H9 (cell line): ENCODE data around the gene GMPS. TPM values are rescaled to one million over a fixed set of nuclear protein-coding genes. Genes with fewer than 3 reads are reported as not detected.

Experiments used
- DNase-seq: peaks from one replicate; pipeline ENCODE4 v3.0.0-alpha.2; 2017
- H2AFZ ChIP-seq: one replicate; pipeline ENCODE4 v1.6.1; 2013; ENCODE audit warnings: mild to moderate bottlenecking, low read length, control low read depth, moderate library complexity
- H2AK5ac ChIP-seq: 2 replicates; pipeline ENCODE4 v1.6.1; 2013; ENCODE audit warnings: low read length, control low read depth, mixed read lengths; ENCODE audit not compliant: insufficient read length
- H2BK120ac ChIP-seq: one replicate; pipeline ENCODE4 v1.6.1; 2013; ENCODE audit warnings: low read depth, mild to moderate bottlenecking, low read length, control low read depth, inconsistent platforms; ENCODE audit not compliant: poor library complexity, severe bottlenecking
- H2BK12ac ChIP-seq: 2 replicates; pipeline ENCODE4 v1.6.1; 2013; ENCODE audit warnings: low read length, control low read depth, mixed read lengths, low read depth; ENCODE audit not compliant: insufficient read length
- H2BK15ac ChIP-seq: 2 replicates; pipeline ENCODE4 v1.6.1; 2013; ENCODE audit warnings: low read depth, low read length, control low read depth
- H2BK20ac ChIP-seq: one replicate; pipeline ENCODE4 v1.6.1; 2013; ENCODE audit warnings: low read depth, mild to moderate bottlenecking, low read length, control low read depth, inconsistent platforms; ENCODE audit not compliant: poor library complexity, severe bottlenecking
- H2BK5ac ChIP-seq: 2 replicates; pipeline ENCODE4 v1.6.1; 2013; ENCODE audit warnings: low read length, control low read depth, mixed read lengths; ENCODE audit not compliant: insufficient read length
- H3K14ac ChIP-seq: 2 replicates; pipeline ENCODE4 v1.6.1; 2013; ENCODE audit warnings: low read length, control low read depth; ENCODE audit not compliant: insufficient read depth
- H3K18ac ChIP-seq: 2 replicates; pipeline ENCODE4 v1.6.1; 2013; ENCODE audit warnings: low read depth, mild to moderate bottlenecking, mixed read lengths, low read length, control low read depth; ENCODE audit not compliant: insufficient read length
- H3K23ac ChIP-seq: 2 replicates; pipeline ENCODE4 v1.6.1; 2013; ENCODE audit warnings: low read length, control low read depth, mixed read lengths, low read depth; ENCODE audit not compliant: insufficient read length
- H3K23me2 ChIP-seq: 2 replicates; pipeline ENCODE4 v1.6.1; 2013; ENCODE audit warnings: low read depth, mild to moderate bottlenecking, mixed read lengths, low read length, control low read depth; ENCODE audit not compliant: insufficient read length, poor library complexity, severe bottlenecking
- H3K27ac ChIP-seq: 2 replicates; pipeline ENCODE4 v1.5.1; 2013; ENCODE audit warnings: low read length, control low read depth, mixed read lengths, low read depth; ENCODE audit not compliant: insufficient read length
- H3K27me3 ChIP-seq: 2 replicates; pipeline ENCODE4 v1.6.1; 2013; ENCODE audit warnings: low read length, control low read depth, inconsistent platforms; ENCODE audit not compliant: insufficient read depth
- H3K4ac ChIP-seq: 2 replicates; pipeline ENCODE4 v1.6.1; 2013; ENCODE audit warnings: low read depth, mild to moderate bottlenecking, control low read depth, inconsistent platforms, low read length, moderate library complexity
- H3K4me1 ChIP-seq: 2 replicates; pipeline ENCODE4 v1.6.1; 2013; ENCODE audit warnings: low read length, control low read depth, inconsistent platforms; ENCODE audit not compliant: insufficient read depth
- H3K4me2 ChIP-seq: 2 replicates; pipeline ENCODE4 v1.6.1; 2013; ENCODE audit warnings: low read length, control low read depth, mixed read lengths; ENCODE audit not compliant: insufficient read length, insufficient read depth
- H3K56ac ChIP-seq: 2 replicates; pipeline ENCODE4 v1.6.1; 2013; ENCODE audit warnings: low read depth, mild to moderate bottlenecking, mixed read lengths, low read length, control low read depth; ENCODE audit not compliant: insufficient read length
- H3K79me1 ChIP-seq: 2 replicates; pipeline ENCODE4 v1.6.1; 2013; ENCODE audit warnings: low read depth, mild to moderate bottlenecking, moderate library complexity, low read length, control low read depth, inconsistent platforms; ENCODE audit not compliant: insufficient read depth, poor library complexity, severe bottlenecking
- H3K79me2 ChIP-seq: 2 replicates; pipeline ENCODE4 v1.6.1; 2013; ENCODE audit warnings: low read length, control low read depth, inconsistent platforms; ENCODE audit not compliant: insufficient read depth
- H3K9ac ChIP-seq: 2 replicates; pipeline ENCODE4 v1.6.1; 2013; ENCODE audit warnings: low read length, control low read depth, mixed read lengths; ENCODE audit not compliant: insufficient read length; ENCODE audit errors: extremely low read depth
- H3K9me3 ChIP-seq: one replicate; pipeline ENCODE4 v1.6.1; 2013; ENCODE audit warnings: low read depth, low read length, inconsistent platforms; ENCODE audit not compliant: control insufficient read depth
- H3T11ph ChIP-seq: one replicate; pipeline ENCODE4 v1.6.1; 2013; ENCODE audit warnings: mild to moderate bottlenecking, low read length, control low read depth, inconsistent platforms
- H4K20me1 ChIP-seq: one replicate; pipeline ENCODE4 v1.6.1; 2013; ENCODE audit not compliant: control insufficient read depth, insufficient read length, insufficient read depth
- H4K5ac ChIP-seq: 2 replicates; pipeline ENCODE4 v1.6.1; 2013; ENCODE audit warnings: low read depth, mild to moderate bottlenecking, mixed read lengths, low read length, control low read depth; ENCODE audit not compliant: insufficient read length
- H4K8ac ChIP-seq: replicated peaks from 2 replicates; pipeline ENCODE4 v1.6.1; 2013; ENCODE audit warnings: low read length, control low read depth, mixed read lengths, low read depth; ENCODE audit not compliant: insufficient read length
- H4K91ac ChIP-seq: 2 replicates; pipeline ENCODE4 v1.6.1; 2013; ENCODE audit warnings: low read depth, mild to moderate bottlenecking, moderate library complexity, mixed read lengths, low read length, control low read depth; ENCODE audit not compliant: insufficient read length
- H3K27ac Mint-ChIP-seq, 3 experiments: 2 replicates in 2 of 3; 3 replicates in 1 of 3; pipeline ENCODE4 v1.8.0; 2020 to 2021; ENCODE audit warnings: mixed read lengths in 3 of 3, mild to moderate bottlenecking in 1 of 3, moderate library complexity in 1 of 3
- H3K27me3 Mint-ChIP-seq: 2 replicates; pipeline ENCODE4 v1.8.0; 2021; ENCODE audit warnings: low read depth, mild to moderate bottlenecking, moderate library complexity, mixed read lengths
- H3K36me3 Mint-ChIP-seq, 3 experiments: 2 replicates in 2 of 3; 3 replicates in 1 of 3; pipeline ENCODE4 v1.8.0; 2020 to 2021; ENCODE audit warnings: low read depth in 3 of 3, mixed read lengths in 3 of 3; ENCODE audit not compliant: insufficient read depth in 1 of 3
- H3K4me1 Mint-ChIP-seq, 2 experiments: 2 replicates each; pipeline ENCODE4 v1.8.0; 2020; ENCODE audit warnings: mixed read lengths in 2 of 2
- H3K4me3 Mint-ChIP-seq, 2 experiments: 2 replicates in 1 of 2; 3 replicates in 1 of 2; pipeline ENCODE4 v1.8.0; 2020 to 2021; ENCODE audit warnings: mild to moderate bottlenecking in 2 of 2, mixed read lengths in 2 of 2, moderate library complexity in 1 of 2
- H3K9me3 Mint-ChIP-seq, 2 experiments: 2 replicates in 1 of 2; 3 replicates in 1 of 2; pipeline ENCODE4 v1.8.0; 2020; ENCODE audit warnings: mild to moderate bottlenecking in 2 of 2, mixed read lengths in 2 of 2, moderate library complexity in 1 of 2
- CTCF ChIP-seq: fragments of 200-600 bp; sonication (generic); conservative IDR thresholded peaks from 3 replicates; pipeline ENCODE4 v1.8.0; 2021; ENCODE audit warnings: antibody characterized with exemption, mild to moderate bottlenecking
- WGBS: extraction: QIAGEN DNeasy Blood & Tissue Kit; methylation state at CpG from one replicate; pipeline ENCODE4 v1.1.7; 2013; ENCODE audit warnings: missing lambda C conversion rate, low lambda C conversion rate, mixed read lengths; ENCODE audit not compliant: insufficient read length; ENCODE audit errors: extremely low coverage; 5-methylcytosine and 5-hydroxymethylcytosine counted together
- total RNA-seq: library from RNA; stranded (reverse); gene quantifications from 2 replicates; pipeline ENCODE4 v1.2.1, GENCODE V29; 2021

The GMPS gene
- total RNA-seq, 1 experiment from 2014 or later: 142 TPM

- Histone ChIP-seq H3T11ph (no peak overlapping the region), H3K27me3 (no peaks in the 10 kb centered on the region), H3K79me2 (no peaks in the 10 kb centered on the region), H3K9ac (no peak overlapping the region), H3K18ac (no peak overlapping the region), H3K23ac (no peak overlapping the region), H2AK5ac (no peak overlapping the region), H3K27ac (no peak overlapping the region), H4K91ac (no peak overlapping the region), H4K8ac (no peak overlapping the region), H3K4me1 (no peaks in the 10 kb centered on the region), H3K56ac (no peak overlapping the region), H2BK15ac (no peak overlapping the region), H2AFZ (no peak overlapping the region), H3K4me2 (no peak overlapping the region), H2BK120ac (no peak overlapping the region), H3K23me2 (no peaks in the 10 kb centered on the region), H3K9me3 (no peaks in the 10 kb centered on the region), H3K4ac (no peak overlapping the region), H3K14ac (no peak overlapping the region), H4K5ac (no peak overlapping the region), H2BK5ac (no peak overlapping the region), H2BK12ac (no peak overlapping the region), H2BK20ac (no peak overlapping the region), H4K20me1 (no peaks in the 10 kb centered on the region), H3K79me1 (no peaks in the 10 kb centered on the region)
- Mint-ChIP-seq H3K4me1 (no peaks in the 10 kb centered on the region), H3K36me3 (peaks cover 15 to 57% (median 48%) of the 10 kb centered on the region in 3 experiments), H3K4me3 (no peak overlapping the region), H3K9me3 (no peaks in the 10 kb centered on the region), H3K27ac (no peak overlapping the region), H3K27me3 (no peaks in the 10 kb centered on the region)
- no peak for TF ChIP-seq CTCF
- DNase-seq: no peak
- WGBS: no CpG with 5 or more reads among the region's 2 CpGs
Observed at GRCh38 chr3:155938409-155938808, 68.0 kb downstream of the GMPS start.
